NCI-H1092 treated with DMSO at 0.1 percent for 48 hours (cell line): ENCODE data around the gene HPCA.
A peak's percentile ranks its signal among the peaks of the same experiment; 100 is the strongest.

Experiments
- DNase-seq: peaks from one replicate; lab custom pipeline; 2025; lab: John Stamatoyannopoulos, UW

The HPCA gene

GRCh38 chr1:32886004-32886827 is at the start of gene HPCA:
Gene HPCA, plus strand, starts transcription at chr1:32886491. Its CDS starts 2,408 bp downstream, at chr1:32888899.
- DNase-seq = no peak

- no peak for DNase-seq
Observed at GRCh38 chr1:32848354-32849063, 37.8 kb upstream of the HPCA start.

- no peak for DNase-seq
Observed at GRCh38 chr1:32855861-32856617, 30.3 kb upstream of the HPCA start.

- no peak for DNase-seq
Observed at GRCh38 chr1:32858136-32858535, 28.2 kb upstream of the HPCA start.

- no peak for DNase-seq
Observed at GRCh38 chr1:32858791-32859190, 27.5 kb upstream of the HPCA start.

GRCh38 chr1:32859915-32860314 is 26.4 kb upstream of the HPCA start:
- no peak for DNase-seq

DNA sequence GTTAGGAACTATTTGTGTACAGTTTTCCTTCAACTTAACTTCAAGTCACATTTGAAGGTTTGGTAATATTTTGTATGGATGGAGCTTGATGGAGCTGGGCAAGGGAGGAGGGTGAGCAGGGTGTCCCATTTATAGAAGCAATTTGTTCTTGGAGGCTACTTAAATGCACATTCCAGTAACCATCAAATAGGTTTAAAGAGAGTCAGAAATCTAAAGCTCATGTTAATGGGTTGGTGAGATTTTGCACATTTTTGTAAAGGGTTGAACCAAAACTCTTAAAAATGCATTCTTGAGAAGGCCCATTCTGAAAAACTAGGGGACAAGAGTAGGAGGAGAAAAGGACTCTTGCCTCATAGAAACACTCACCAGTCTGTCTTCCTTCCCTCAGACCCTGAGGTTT is 25.7 kb upstream of the HPCA start:
- no peak for DNase-seq

DNA sequence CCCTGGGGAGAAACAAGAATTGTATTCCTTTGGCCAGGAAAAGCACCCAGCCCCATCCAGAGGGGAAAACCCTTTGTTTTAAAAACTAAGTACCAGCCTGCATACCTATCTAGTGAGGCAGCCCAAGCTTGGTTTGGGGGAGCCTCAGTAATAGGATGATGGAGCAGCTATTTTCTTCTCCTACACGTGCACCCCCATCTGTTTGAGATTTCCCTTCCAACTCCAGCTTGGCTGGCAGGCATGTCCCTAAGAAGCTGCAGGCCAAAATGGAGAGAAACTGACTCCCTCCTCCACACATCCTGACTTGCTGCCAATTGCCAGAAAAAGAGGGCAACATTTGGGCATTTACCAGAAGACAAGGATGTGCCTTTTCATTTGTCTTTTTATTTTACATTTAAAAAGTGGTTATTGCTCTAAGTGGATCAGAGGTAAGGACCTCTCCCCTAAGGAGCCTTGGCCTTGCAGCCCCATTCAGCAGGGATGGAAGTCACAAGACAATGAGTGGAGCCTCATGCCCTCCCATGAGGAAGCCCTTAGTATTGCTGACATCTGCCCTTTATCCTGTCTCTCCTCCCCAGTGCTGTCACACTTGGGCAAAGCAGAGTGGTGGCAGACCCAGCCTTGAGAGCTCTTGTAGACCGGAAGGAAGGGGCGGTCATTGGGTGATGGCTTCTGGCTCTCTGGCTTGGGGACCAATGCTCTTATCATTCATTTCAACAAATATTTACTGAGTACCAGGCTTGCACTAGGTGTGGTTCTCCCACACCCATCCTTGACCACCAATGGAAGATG is 24.2 kb upstream of the HPCA start:
- no peak for DNase-seq

DNA sequence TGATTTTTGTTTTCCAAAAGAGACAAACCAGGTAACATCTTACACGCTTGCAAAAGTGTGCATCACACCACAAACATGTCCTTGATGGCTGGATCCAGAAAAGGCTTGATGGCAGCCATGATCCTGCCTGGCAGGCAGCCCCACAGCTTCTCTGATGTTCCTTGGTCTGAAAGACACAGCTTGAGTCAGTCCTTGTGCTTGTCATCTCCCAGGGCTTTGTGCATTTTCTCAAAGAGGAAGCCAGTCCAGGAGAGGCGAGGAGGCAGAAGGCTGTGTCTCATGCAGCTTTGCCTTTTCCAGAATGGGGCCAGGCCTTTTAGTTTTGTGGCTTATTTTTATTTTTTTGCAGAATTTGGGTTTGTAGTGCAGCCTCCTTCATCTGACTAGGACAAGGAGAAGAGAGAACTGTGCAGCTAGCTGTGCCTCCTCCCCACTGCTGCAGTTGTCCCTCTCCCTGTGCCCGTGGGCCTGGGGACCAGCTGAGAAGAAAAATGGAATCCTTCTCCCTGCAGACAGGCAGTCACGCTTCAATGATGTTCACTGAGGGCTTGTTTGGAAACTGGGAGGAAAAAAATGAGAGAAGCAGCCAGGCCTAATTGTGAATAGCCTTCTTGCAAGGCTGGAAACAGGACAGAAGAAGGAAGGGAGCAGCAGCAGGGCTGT is 22.9 kb upstream of the HPCA start:
- no peak for DNase-seq

- DNase-seq = no peak
Observed at GRCh38 chr1:32863881-32864245, 22.4 kb upstream of the HPCA start.

DNA sequence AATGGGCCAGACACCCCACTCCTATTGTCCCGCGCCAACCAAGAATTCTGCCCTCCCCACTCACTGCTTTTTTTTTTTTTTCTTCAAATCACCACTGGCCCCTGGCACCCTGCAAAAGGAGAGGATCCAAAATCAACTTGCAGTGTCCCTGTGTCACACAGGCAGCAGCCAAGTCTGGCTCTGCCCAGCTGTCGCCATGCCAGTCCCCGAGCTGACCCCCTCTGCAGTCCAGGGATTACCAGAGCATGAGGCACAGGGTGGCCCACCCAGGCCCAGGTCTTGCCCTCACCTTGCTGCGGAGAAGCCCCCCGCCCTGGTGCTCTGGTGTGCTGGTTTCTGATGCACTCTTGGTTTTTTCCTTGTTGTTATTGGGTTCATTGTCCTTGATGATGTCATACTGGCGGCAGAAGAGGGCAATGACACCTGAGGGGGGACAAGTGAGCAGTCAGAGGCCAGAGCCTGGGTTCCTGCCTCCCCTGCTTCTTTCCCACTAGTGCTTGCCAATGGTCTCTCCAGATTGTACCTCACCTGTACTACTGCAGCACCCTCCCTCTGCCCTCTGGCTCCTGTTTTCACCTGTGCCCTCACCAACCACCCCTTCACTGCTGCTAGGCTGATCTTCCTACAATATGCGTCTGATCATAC is 21.8 kb upstream of the HPCA start:
- DNase-seq = no peak

GRCh38 chr1:32865639-32866405 is 20.5 kb upstream of the HPCA start:
- DNase-seq = no peak

DNA sequence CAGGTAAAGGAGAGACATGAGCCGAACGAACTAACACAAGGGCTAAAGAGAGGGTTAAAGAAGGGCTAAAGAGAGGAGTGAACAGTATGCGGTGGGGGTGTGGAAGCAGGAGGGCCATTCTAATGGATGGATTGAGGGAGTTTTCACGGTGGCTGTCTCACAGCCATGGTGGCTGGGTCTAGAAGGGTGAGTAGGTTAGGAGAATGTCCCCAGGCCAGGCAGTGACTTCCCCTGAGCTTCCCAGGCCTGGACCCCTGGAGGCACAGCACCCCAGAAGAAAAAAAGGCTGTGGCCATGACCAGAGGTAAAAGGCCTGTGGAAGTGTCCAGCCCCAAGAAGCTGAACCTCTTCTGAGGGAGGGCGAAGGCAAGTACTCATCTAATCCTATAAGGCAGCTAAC is 19.1 kb upstream of the HPCA start:
- DNase-seq = no peak

DNA sequence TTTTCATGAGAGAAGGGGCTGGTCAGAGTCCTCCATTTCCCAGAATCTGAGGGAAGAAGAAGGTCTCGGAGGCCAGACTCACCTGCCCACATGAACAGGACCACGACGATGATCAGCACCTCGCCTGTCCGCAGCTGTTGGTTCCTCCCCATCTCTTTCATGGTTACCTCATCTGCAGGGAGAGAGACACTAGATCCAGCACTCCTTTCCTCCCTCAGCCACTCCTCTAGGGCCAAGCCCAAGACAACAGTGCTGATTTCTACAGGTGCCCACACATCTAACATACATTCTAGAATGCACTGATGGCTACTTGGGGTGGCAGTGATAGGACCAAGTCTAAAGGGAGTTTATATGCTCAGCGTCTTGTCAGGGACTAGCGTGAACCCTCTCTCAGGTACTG is 18.6 kb upstream of the HPCA start:
- DNase-seq = no peak

DNA sequence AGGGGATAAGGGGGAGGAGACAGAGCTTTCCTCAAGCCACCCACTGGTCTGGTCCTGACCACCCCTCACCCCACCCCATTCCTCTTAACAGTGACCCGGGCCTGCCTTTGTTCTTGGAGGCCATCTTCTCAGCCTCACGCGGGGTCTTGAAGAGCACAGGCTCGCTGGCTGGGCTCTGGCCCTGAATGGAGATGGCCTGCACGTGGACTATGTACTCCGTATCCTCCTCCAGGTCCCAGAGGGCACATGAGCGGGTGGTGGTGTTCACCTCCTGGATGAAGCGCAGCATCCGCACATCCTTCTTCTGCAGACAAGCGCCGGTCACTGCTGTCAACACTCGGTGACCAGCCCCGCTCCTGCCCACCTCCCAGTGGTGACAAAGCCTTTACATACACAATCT is 18.2 kb upstream of the HPCA start:
- no peak for DNase-seq

GRCh38 chr1:32868806-32869455 is 17.4 kb upstream of the HPCA start:
- no peak for DNase-seq

- DNase-seq = peak; percentile 41
Observed at GRCh38 chr1:32869923-32870614, 16.2 kb upstream of the HPCA start.

GRCh38 chr1:32870615-32871363 is 15.5 kb upstream of the HPCA start, which contains the start of gene FNDC5:
Gene FNDC5, minus strand, starts transcription at chr1:32870912.
- DNase-seq = peak; percentile 37
